CD1c-positive myeloid dendritic cell (primary cell): Measurements from ENCODE around the gene ZPBP2.
A peak's percentile ranks its signal among the peaks of the same experiment; 100 is the strongest.
"Not testable (repeated sequence)": the region's sequence is repeated elsewhere in the genome, so short reads cannot be mapped to it uniquely, and the experiment has no call there.

Experiments used
- DNase-seq: peaks from one replicate; pipeline ENCODE4 v3.0.0-alpha.2; 2016; ENCODE audit errors: extremely low spot score

ZPBP2 gene

DNA sequence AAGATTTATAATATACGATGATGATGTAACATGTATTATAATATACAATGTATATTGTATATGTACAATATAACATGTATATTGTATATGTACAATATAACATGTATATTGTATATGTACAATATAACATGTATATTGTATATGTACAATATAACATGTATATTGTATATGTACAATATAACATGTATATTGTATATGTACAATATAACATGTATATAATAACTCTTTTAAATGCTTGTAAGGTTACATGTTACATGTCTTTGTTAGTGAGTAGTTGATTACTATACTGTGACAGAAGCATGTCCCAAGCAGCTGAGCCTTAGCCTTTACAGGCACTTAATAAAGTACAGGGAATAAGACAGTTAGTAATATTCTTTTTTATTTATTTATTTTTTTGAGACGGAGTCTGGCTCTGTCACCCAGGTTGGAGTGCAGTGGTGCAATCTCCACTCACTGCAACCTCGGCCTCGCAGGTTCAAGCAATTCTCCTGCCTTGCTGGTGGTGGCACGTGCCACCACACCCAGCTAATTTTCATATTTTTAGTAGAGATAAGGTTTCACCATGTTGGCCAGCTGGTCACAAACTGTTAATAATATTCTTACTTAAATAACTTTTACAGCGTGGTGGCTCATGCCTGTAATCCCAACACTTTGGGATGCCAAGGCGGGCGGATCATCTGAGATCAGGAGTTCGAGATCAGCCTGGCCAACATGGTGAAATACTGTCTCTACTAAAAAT, 11.9 kb upstream of the ZPBP2 start:
- DNase-seq, result not testable (repeated sequence)

DNA sequence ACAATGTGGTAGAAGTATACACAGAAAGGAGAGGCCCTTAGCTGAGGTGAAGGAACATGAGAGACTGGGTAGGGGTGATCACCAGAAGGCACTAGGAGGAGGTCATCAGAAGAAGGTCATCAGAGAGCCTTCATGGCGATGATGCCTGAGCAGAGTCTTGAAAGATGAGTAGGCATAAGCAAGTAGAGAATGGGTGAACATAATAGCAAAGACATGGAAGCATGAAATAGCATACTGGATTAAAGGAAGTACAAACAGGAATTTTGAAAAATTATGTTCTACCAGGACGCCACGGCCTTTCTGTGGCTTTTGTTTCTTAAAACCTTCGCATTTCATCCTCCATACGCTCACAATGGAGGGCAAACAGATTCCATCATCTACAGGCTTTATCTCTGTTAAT, 6.8 kb upstream of the ZPBP2 start:
- DNase-seq, result no peak

DNA sequence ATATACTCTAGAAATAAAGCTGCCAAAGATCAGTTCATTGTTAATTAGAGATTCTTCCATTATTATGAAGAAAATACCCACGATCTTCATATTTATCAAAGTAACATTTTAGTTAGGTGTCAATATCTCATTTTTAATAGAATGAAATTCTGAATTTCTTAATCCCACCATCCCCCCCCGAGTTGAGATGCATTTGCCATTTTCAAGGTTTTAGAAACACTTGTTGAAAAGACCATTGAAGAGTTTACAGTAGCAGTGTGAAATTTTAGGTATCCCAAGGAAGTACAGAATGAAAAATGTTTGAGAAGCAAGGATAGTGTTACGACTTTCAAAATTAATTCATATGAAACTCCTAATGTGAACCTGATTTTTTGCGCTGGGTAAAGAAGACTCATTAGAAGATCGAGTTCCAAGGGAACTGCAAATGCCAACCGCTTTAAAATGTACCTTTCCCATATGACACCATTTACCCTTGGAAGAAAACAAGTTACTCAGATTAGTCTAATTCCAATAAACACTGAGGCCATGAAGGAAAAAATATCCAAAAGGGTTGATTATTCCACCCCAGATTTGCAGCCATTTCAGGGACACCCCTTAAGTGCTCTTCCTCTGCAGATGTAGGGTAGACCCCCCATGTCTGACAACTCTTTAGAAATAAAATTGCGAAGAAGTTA, 4.6 kb upstream of the ZPBP2 start:
- DNase-seq, result no peak

DNA sequence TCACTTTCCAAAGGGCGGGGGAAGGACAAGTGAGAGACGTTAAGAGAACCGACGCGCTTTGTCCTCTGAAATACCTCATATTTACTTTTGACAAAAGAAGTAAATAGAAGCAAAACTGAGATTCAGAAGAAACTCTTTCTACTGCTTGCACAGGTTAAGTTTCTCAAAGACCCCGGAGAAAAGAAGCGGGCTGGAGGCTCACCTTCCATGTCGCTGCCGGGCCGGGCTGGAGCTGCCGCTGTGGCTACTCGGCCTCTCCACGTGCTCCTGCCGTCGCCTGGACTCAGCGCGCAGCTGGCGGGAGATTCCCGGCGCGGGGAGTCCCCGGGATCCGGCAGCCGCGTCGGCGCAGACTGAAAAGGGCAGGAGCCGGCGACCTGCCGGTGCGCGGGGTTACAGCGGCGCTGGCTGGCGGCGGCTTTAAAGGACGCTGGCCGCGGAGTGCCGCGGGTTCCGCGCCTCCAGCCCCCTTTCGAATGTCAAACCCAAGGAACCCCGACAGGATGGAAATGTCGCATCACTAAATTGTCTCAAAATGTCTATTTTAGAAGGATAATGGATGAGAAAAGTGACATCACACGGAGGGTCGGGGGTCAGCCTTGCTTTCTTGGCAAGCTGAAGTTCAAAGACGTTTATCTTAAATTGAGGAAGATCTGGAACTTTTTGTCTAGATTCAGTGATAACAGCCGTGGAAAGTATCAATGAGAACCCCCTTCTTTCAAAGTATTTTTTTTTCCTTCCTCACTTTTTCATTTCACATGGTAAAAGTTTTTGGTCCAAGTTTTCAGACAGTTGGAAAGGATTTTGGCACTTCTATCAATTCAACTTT, 3.9 kb upstream of the ZPBP2 start, which contains the start of gene IKZF3:
IKZF3 (minus strand) TSS at position 395 of the 829 bp plus-strand sequence; CDS start at position 209, 186 bp downstream.
- peak; percentile 68 for DNase-seq

DNA sequence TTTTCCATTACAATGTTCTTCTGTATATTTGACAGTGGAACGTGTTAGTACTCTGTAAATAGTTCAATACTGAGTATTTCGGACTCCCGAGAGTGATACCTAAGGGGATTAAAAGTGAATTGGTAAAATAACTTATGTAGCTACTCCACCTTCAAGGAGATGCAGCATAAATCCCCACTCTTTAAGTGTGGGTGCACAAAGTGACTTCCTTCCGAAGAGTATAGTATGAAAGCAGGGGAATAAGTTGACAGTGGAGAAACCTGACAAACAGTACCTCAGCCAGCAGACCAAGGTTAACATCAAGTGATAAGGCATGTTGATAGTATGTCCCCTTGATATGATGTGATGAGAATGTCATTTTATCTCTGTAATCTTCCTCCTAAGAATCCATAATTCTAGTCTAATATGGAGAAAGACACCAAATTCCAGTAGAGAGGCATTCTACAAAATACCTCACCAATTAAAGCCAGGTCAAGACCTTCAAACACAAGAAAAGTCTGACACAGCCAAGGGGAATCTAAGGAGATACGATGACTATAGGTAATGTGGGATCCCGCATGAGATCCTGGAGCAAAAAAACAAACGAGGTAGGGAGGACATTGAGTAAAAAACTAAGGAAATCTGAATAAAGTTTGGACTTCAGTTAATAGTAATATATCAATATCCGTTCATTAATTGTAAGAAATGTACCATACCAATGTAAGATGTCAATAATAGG, 1.8 kb upstream of the ZPBP2 start:
- DNase-seq, result no peak

DNA sequence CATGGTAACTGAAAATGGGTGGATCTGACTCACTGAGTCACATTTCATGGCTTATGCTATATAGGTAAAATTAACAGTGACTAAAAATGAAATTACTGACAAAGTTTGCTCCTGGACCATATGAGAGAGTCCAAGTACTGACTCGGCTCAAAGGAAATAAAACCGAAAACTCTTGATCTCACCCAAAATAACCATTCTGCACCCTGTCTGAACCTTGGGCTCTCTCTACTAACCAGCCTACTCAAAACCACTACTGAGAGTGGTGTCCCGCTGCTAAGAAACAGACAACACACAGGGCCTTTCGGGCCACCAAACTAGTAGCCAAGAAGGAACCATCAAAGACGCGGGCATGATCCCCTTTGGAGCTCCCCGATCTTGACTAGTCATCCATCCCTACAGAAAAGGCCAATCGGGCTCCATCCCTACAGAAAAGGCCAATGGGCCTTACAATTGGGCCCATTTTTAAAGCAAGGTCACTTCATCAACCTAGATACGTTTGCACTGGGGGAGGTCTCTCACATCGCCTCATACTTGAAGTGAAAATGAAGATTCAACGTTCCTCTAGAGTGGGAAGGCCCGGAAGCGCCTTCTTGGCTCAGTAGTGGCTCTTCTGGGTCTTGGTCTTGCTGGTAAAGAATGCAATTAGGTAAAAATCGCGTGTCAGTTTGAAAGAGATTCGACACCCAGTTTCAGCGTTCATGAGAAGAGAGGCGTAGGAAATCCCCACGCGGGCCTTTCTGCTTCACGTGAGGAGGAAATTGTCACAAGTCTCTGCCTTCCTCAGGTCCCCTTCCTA, 720 bp upstream of the ZPBP2 start:
- peak; percentile 24 for DNase-seq

DNA sequence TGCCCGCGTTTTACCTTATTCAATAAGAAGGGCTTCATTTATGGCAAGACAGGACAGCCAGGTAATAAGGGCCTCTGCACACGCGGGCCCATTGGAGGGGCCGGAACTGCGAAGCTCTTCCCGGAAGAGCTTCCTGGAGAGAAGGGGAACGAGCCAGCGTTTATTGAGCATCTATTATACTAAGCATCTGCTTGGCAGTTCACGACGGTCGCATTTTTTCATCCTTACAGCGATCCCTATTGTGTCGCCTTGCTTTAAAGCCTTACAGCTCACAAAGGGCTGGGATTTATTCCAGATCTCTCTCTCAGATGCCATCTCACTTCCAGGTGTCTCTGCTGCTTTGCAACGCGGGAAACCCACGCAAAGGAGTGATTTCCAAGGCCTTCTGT, 546 bp downstream of the ZPBP2 start:
- no peak for DNase-seq

DNA sequence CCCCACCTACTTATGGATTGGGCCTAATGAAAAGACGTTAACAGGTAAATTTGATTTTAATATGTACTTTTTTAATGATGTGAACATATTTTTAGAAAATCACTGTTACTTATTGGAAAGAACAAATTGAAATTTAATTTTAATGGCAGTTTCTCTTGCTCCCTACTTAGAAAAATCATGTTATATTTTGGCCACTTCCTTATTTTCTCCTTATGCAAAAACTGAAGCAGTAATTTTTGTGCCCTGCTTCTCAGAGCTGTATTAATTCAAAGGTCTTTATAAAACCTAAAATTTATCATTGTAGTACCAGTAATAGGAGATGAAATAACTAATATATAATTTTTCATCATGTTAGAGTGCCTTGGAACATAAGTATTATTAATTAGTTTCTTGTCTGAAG, 2.8 kb downstream of the ZPBP2 start:
- no peak for DNase-seq

DNA sequence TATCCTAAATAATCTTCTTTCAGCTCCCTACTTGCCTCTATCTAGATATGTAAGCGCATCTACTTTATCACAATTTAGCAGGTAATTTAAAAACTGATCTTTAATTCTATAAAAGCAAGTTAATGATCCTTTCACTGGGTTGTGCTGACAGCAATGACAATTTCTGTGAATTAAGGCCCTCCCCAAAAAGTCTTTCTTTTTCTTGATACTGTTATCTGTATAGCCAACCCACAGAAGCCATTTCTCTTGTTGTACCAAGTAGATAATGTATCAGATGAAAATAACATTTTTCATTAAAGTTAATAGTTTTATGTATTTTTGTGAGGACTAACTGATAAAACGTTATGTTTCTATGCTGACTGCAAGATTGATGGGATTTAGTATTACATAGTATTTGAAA, 3.8 kb downstream of the ZPBP2 start:
- no peak for DNase-seq

DNA sequence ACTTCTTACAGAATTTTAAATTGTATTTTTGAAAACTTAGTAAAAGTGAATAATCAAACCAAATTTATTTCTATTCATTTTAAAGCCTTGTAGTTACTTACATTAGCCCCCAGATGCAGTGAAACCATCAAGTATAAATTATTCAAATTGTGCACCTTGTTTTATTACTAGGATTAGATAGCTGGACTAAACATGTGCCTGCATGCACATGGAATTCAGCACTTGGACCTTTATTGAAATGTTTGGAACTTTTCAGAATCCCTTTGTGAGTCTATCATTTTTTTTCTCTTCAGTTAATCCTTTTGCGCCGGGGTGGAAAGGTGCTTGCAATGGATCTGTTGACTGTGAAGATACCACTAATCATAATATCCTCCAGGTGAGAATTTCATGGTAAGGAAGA, 4.7 kb downstream of the ZPBP2 start:
- no peak for DNase-seq

DNA sequence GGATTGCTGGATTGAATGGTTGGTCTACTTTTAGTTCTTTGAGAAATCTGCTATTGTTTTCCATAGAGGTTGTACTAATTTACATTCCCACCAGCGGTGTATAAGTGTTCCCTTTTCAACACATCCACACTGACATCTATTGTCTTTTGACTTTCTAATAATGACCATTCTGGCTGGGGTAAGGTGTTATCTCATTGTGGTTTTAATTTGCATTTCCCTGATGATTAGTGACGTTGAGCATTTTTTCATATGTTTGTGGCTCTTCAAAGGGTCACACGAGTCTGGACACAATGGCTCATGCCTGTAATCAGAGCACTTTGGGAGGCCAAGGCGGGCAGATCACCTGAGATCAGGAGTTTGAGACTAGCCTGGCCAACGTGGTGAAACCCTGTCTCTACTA, 18.1 kb downstream of the ZPBP2 start:
- DNase-seq, result not testable (repeated sequence)

DNA sequence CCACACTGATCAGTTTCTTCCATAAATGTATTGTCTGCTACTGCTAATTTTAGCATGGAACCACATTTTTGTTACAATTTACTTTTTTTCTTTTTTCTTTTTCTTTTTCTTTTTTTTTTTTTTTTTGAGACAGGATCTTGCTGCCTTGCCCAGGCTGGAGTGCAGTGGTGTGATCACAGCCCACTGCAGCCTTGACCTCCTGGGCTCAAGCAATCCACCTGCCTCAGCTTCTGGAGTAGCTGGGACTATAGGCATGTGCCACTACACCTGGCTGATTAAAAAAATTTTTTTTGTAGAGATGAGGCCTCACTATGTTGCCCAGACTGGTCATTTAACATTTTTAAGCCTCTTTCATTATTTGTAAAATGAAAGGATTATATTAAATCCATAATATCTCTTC, 19.1 kb downstream of the ZPBP2 start:
- DNase-seq, result no peak

DNA sequence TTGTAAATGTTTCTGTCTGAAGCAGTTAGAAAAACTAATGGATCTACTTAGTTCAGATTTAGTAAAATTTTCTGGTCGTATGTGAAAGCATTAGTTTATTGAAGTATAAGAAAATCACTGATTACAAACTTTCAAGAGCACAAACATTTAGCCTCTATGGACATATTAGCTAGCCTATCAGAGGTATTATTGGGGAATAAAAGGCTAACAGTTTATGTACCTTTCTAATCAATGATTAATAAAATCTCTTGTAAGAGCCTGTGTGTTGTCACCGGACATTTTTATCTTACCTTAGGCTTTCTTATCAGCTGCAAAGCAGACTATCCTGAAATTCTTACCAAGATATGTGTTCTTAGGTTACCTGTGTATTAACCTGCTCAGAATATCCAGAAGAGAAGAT, 21.2 kb downstream of the ZPBP2 start:
- DNase-seq, result no peak

DNA sequence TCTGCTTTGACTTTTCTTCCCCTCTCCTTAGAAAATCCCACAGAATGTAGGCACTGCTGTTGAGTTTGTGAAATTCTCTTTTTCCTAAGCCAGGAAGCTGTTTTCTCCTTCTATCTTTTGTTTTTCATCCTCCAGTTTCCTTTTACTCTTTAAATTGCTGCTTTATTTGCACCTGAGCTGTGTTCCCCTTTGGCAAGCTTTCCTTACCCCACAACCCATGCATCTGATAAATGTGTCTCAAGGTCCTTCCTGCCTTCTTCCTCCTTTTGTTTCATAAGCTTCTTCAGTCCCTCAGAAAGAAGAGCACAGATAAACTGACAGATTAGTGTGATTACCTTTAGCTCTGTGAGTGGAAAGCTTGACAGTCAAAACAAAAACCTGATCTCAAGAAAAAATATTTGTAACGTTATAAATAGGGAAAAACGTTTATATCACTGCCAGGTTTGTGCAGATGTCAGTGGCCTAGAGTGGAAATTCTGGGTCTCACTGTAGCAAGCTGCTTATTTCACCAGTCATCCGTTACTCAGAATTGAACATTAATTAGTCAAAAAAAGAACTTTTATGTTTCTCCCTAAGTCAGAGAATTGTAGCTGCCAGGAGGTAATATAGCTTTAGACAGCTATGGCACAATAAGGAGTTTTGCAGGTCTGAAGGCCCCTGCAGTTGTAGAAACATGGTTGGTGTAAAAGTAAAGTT, 26.8 kb downstream of the ZPBP2 start:
- DNase-seq, result no peak

DNA sequence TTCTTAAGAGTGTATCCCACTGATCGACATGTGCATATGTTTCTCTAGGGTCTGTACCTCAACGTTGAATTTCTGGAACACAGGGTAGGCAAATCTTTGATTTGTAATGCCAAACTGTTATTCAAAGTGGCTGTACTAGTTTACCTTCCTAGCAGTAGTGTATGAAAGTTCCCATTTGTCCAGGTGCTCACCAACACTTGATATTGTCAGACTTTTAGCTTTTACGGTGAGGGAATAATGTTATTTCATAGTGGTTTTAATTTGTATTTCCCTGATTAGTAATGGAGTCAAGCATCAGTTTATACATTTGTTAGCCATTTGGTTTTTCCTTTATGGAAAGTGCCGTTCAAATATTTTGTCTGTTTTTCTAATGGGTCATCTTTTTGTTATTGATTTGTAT, 30.1 kb downstream of the ZPBP2 start:
- DNase-seq, result no peak

DNA sequence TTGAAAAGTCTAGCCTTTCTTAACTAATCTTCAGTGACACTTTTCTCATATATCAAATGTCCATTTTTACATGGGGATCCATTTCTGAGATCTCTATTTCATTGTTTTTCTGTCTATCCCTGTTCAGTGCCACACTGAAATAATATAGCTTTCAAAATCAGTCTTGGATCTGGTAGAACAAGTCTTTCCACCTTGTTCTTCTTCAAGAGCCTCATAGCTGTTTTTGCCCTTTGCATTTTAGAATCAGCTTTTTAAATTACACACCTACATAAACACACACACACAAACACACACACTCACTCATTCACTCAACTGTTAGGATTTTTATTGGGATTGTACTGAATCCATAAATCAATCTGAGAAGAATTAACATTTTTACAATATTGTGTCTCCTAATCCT, 31.2 kb downstream of the ZPBP2 start:
- no peak for DNase-seq

DNA sequence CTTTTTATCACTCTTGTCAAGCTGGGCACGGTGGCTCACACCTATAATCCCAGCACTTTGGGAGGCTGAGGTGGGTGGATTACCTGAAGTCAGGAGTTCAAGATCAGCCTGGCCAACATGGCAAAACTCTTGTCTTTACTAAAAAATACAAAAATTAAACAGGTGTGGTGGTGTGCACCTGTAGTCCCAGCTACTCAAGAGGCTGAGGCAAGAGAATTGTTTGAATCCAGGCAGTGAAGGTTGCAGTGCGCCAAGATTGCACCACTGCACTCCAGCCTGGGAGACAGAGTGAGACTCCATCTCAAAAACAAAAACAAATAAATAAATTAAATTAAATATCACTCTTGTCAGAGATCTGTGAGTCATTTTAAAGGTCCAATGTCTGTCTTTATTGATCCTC, 34.0 kb downstream of the ZPBP2 start:
- not testable (repeated sequence) for DNase-seq

DNA sequence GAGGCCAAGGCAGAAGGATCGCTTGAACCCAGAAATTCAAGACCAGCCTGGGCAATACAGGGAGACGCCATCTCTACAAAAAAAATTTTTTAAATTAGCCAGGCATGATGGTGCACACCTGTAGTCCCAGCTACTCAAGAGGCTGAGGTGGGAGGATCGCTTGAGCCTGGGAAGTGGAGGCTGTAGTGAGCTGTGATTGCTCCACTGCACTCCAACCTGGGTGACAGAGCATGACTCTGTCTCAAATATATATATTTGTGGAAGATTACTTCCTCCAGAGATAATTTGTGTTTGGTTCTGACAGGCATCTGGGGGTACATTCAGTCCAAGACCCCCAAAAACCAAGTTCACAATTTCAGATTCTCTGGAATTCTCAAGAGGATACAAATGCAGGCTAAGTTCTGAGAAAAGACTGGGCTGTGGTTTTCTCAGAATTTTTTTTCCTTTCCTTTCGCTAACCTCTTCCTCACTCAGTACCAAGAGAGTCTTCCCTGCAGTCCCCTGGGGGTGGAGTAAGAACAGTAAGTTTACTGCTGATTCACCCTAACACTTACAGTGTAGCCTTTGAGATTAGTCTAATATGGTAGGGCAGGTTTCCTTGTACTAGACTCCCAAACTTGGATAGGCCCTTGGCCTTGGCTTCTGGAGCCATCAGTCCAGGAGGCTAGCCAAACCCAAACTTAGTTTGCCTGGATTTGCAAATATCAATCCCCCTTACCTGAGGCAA, 35.3 kb downstream of the ZPBP2 start:
- no peak for DNase-seq

DNA sequence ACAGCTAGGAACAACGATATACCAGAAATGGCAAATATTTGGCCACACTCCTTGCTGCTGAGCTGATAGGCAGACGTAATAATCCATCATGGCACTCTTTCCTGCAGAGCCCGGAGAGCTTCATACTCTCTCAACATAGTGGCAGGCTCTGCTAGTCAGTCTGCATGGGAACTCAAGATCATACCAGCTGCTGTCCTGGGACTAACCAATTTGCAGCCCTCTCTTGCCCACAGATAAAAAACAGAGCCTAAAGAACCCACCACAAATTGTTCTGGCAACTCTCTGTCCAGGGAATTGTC, 36.9 kb downstream of the ZPBP2 start:
- no peak for DNase-seq

DNA sequence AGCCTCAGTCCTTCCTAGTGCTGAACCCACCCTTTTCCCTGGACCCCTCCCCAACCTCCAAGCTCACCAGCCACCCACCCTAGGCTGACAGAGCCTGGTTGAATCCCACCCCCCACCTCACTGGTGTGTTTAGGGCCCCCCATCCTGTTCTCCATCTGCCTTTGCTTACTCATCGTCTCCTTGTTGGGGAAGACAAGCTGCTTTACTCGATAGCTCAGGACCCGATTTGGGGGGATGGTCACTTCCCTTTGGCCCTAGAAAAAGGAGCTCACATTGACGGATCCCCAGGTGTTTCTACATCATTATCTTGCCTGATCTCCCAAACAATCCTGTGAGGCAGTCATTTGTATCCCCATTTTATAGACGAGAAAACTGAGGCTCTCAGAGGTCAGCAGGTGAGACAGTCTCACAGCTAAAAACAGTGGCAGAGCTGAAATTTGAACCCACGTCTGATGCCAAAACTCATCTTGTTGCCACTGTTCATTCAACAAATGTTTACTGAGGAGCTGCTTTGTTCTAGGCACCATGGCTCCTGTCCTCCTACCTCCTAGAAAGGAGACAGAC, 40.9 kb downstream of the ZPBP2 start:
- DNase-seq, result no peak
